ENCODE results near the gene OR12D3. TPM values are rescaled to one million over a fixed set of nuclear protein-coding genes. Genes with fewer than 3 reads are reported as not detected.

Gene OR12D3
- total RNA-seq, 2 donors from 2014 or later: not detected

Other genes starting within 250 kb of the OR12D3 start
- gene OR2J2, start 204.4 kb downstream of the OR12D3 start, total RNA-seq: not detected
- gene OR14J1, start 73.6 kb downstream of the OR12D3 start, total RNA-seq: not detected
- gene OR5V1, start 6.4 kb downstream of the OR12D3 start, total RNA-seq: not detected
- gene OR12D2, start 20.3 kb upstream of the OR12D3 start, total RNA-seq: not detected
- gene OR12D1, start 39.6 kb upstream of the OR12D3 start, total RNA-seq: not detected
- not detected for gene OR10C1, start 64.0 kb upstream of the OR12D3 start, total RNA-seq
- gene OR11A1, start 81.8 kb upstream of the OR12D3 start, total RNA-seq: not detected
- not detected for gene OR2H1, start 81.9 kb upstream of the OR12D3 start, total RNA-seq
- gene MAS1L, start 112.7 kb upstream of the OR12D3 start, total RNA-seq: not detected
- under 1 TPM in 1 of 2 donors, not detected in 1; 0.54 TPM for gene UBD, start 184.4 kb upstream of the OR12D3 start, total RNA-seq
- gene OR2H2, start 209.8 kb upstream of the OR12D3 start, total RNA-seq: not detected

All from activated naive CD4-positive, alpha-beta T cell treated with anti-CD3 and anti-CD28 coated beads, Interleukin-2, amount 50 U/mL, for 72 hours (primary cell).